Measurements from ENCODE around the gene RNF145. TPM values are rescaled to one million over a fixed set of nuclear protein-coding genes. Genes with fewer than 3 reads are reported as not detected.

RNF145 gene
- total and polyA plus RNA-seq, 10 of the 15 experiments (the other 5 are each of a cell fraction or from before 2014, with no cell fraction given) = 9.7 to 58.1 (median 38.2) TPM

- no peak for TF ChIP-seq SPI1 (IDR thresholded peaks at IDR 0.05; ENCODE audit: borderline replicate concordance, insufficient read depth, low read depth, low read length)
- TF ChIP-seq RELB (IDR thresholded peaks at IDR 0.05; ENCODE audit: low read depth) = no peak
- TF ChIP-seq MTA2 (IDR thresholded peaks at IDR 0.05; ENCODE audit: low read depth) = no peak
- TF ChIP-seq E2F8 (IDR thresholded peaks at IDR 0.05; ENCODE audit: low read depth, partially characterized antibody) = no peak
- TF ChIP-seq CBX5 (IDR thresholded peaks at IDR 0.05; ENCODE audit: low read depth) = no peak
- TF ChIP-seq RFX5 (IDR thresholded peaks at IDR 0.05; ENCODE audit: low read depth, low read length) = no peak
- TF ChIP-seq POLR2AphosphoS2 (IDR thresholded peaks at IDR 0.05; ENCODE audit: low read depth, low read length) = no peak
- TF ChIP-seq E4F1 (IDR thresholded peaks at IDR 0.05; ENCODE audit: borderline replicate concordance, partially characterized antibody) = no peak
These were observed 20.0 kb downstream of the RNF145 start (continued) for GRCh38 chr5:159189310-159189709.
